ENCODE results near the gene WDR47. TPM values are rescaled to one million over a fixed set of nuclear protein-coding genes. Genes with fewer than 3 reads are reported as not detected.
"Not testable (repeated sequence)": the region's sequence is repeated elsewhere in the genome, so short reads cannot be mapped to it uniquely, and the experiment has no call there.

WDR47 gene
- total and polyA plus RNA-seq, 9 donors: 7.3 to 21.3 (median 12.6) TPM

- no peaks in the 10 kb centered on the region for H3K9me3 ChIP-seq
- DNase-seq: no peak
- H3K4me1 ChIP-seq (ENCODE audit: insufficient read depth): no peaks in the 10 kb centered on the region
- no peaks in the 10 kb centered on the region for H3K36me3 ChIP-seq
- no peaks in the 10 kb centered on the region for H3K27me3 ChIP-seq
- TF ChIP-seq EP300 (IDR thresholded peaks at IDR 0.05) (no peak), POLR2A (IDR thresholded peaks at IDR 0.05) (no peak), CTCF (IDR thresholded peaks at IDR 0.05) (no peak)
- no peak overlapping the region for H3K27ac ChIP-seq
- H3K4me3 ChIP-seq: no peak overlapping the region
- intact Hi-C loops (cut with DNase I): no loop called here
Observed at GRCh38 chr1:109059026-109059425, 17.1 kb upstream of the WDR47 start.

GRCh38 chr1:109056064-109056463 lies 14.2 kb upstream of the WDR47 start:
- H3K27me3 ChIP-seq: no peaks in the 10 kb centered on the region

GRCh38 chr1:109052145-109052544 lies 10.2 kb upstream of the WDR47 start:
- DNase-seq; H3K4me3 ChIP-seq; H3K27me3 ChIP-seq; H3K4me1 ChIP-seq (ENCODE audit: insufficient read depth); intact Hi-C loops (cut with DNase I); H3K36me3 ChIP-seq; H3K27ac ChIP-seq; H3K9me3 ChIP-seq: not testable (repeated sequence)
- WGBS, 3 donors: 90 to 91% (median 91%) methylated on average over 3 of the region's 3 CpGs

More at GRCh38 chr1:109056064-109056463, 14.2 kb upstream of the WDR47 start:
- no peak overlapping the region for H3K4me3 ChIP-seq
- no peak overlapping the region for H3K27ac ChIP-seq
- TF ChIP-seq EP300 (IDR thresholded peaks at IDR 0.05) (no peak), CTCF (IDR thresholded peaks at IDR 0.05) (no peak), POLR2A (IDR thresholded peaks at IDR 0.05) (no peak)
- no peak for DNase-seq
- intact Hi-C loops (cut with DNase I): no loop called here
- WGBS, 3 donors: 83 to 86% (median 85%) methylated on average over 3 of the region's 3 CpGs
- H3K9me3 ChIP-seq: no peaks in the 10 kb centered on the region
- H3K4me1 ChIP-seq (ENCODE audit: insufficient read depth): no peaks in the 10 kb centered on the region
- no peaks in the 10 kb centered on the region for H3K36me3 ChIP-seq

GRCh38 chr1:109050228-109050995 lies 8.5 kb upstream of the WDR47 start:
- H3K4me3 ChIP-seq: no peak overlapping the region
- no peak overlapping the region for H3K27ac ChIP-seq
- TF ChIP-seq CTCF (IDR thresholded peaks at IDR 0.05): no peak
- TF ChIP-seq POLR2A (IDR thresholded peaks at IDR 0.05): no peak
- no peak for TF ChIP-seq EP300 (IDR thresholded peaks at IDR 0.05)
- no peaks in the 10 kb centered on the region for H3K9me3 ChIP-seq
- H3K36me3 ChIP-seq: no peaks in the 10 kb centered on the region
- no peaks in the 10 kb centered on the region for H3K4me1 ChIP-seq (ENCODE audit: insufficient read depth)
- no peak for DNase-seq
- H3K27me3 ChIP-seq: no peaks in the 10 kb centered on the region
- WGBS, 3 donors: 63 to 70% (median 66%) methylated on average over 7 of the region's 7 CpGs
- intact Hi-C loops (cut with DNase I): no loop called here

DNA sequence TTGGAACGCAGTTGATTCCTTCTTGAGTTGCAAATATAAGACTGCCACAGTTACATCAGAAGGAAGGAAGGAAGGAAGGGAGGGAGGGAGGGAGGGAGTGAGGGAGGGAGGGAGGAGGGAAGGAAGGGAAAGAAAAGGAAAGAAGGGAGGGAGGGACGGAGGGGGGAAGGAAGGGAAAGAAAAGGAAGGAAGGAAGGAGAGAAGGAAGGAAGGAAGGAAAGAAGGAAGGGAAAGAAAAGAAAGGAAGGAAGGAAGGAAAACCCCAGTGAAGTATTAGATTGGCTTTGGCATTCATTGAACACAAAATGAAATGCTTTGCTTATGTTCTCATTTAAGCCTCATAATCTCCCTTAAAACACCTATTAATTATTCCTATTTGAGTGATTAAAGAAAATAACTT lies 6.4 kb upstream of the WDR47 start:
- Histone ChIP-seq H3K4me1 (ENCODE audit: insufficient read depth) (no peaks in the 10 kb centered on the region), H3K4me3 (no peak overlapping the region), H3K9me3 (no peaks in the 10 kb centered on the region), H3K27ac (no peak overlapping the region), H3K27me3 (no peaks in the 10 kb centered on the region), H3K36me3 (no peaks in the 10 kb centered on the region)
- no peak for DNase-seq
- 24 to 33% (median 32%) methylated on average over 2 of the region's 2 CpGs for WGBS, 3 donors
- intact Hi-C loops (cut with DNase I): no loop called here
- no peak for TF ChIP-seq POLR2A (IDR thresholded peaks at IDR 0.05)
- TF ChIP-seq EP300 (IDR thresholded peaks at IDR 0.05): no peak
- no peak for TF ChIP-seq CTCF (IDR thresholded peaks at IDR 0.05)

Data from ovary (tissue), 9 donors.